HepG2 (cell line): Measurements from ENCODE around the gene PDLIM5. TPM values are rescaled to one million over a fixed set of nuclear protein-coding genes. Genes with fewer than 3 reads are reported as not detected.

Experiments
- ATAC-seq: fragments of 200-7000 bp; cut with Tn5 transposase; 3 replicates; pipeline ENCODE4 v1.9.1; 2020; ENCODE audit warnings: mild to moderate bottlenecking, moderate library complexity
- BruUV-seq: library from RNA; stranded (reverse); fragments of 400-500 nt; replicated peaks from 2 replicates; lab custom pipeline; 2021; lab: Mats Ljungman, UMichigan
- CTCF ChIA-PET: fragments of 300-600 bp; formaldehyde crosslinking; extraction: SDS; loops from one replicate; lab custom pipeline; 2021; ENCODE audit warnings: low total read pairs, inconsistent platforms, low intra/inter-chr PET ratio; lab: Yijun Ruan, JAX
- POLR2A ChIA-PET: fragments of 350-600 bp; sonication (Branson Sonifier 250); formaldehyde crosslinking; loops from one replicate; lab custom pipeline; 2020; ENCODE audit warnings: antibody characterized with exemption, inconsistent platforms; lab: Yijun Ruan, JAX
- DNase-seq: peaks from one replicate; pipeline ENCODE4 v3.0.0-alpha.2; 2015; ENCODE audit warnings: low spot score
- FAIRE-seq: peaks from 3 replicates; lab custom pipeline; 2011; peaks lifted over from hg19 to GRCh38; lab: Jason Lieb, UNC
- H2AFZ ChIP-seq: one replicate; pipeline ENCODE4 v1.6.1; 2011; ENCODE audit warnings: low read length, inconsistent platforms
- H3K27ac ChIP-seq: fragments of 300-600 bp; 3 replicates; pipeline ENCODE4 v1.8.0; 2011; ENCODE audit warnings: mixed run types, mild to moderate bottlenecking, mixed read lengths, low read length, inconsistent platforms; ENCODE audit not compliant: insufficient read depth; ENCODE audit errors: extremely low read length
- H3K27me3 ChIP-seq, 2 experiments: fragments of 200-600 bp in 1 of 2; 2 replicates in 1 of 2; 3 replicates in 1 of 2; pipeline versions ENCODE4 v1.6.0 to v1.8.0; 2011; ENCODE audit warnings: low read length in 2 of 2, mild to moderate bottlenecking in 2 of 2, moderate library complexity in 2 of 2, inconsistent platforms in 1 of 2; ENCODE audit not compliant: insufficient read depth in 2 of 2, control insufficient read depth in 1 of 2
- H3K36me3 ChIP-seq, 2 experiments: fragments of 200-600 bp in 1 of 2; replicated peaks in 1 of 2; 2 replicates in 1 of 2; 3 replicates in 1 of 2; pipeline versions ENCODE4 v1.5.1 to v1.8.0; 2011; ENCODE audit warnings: low read length in 2 of 2, inconsistent platforms in 1 of 2; ENCODE audit not compliant: insufficient read depth in 2 of 2, control insufficient read depth in 1 of 2
- H3K4me1 ChIP-seq: 2 replicates; pipeline ENCODE4 v1.5.1; 2012; ENCODE audit warnings: low read length, inconsistent platforms; ENCODE audit not compliant: insufficient read depth
- H3K4me2 ChIP-seq: 2 replicates; pipeline ENCODE4 v1.6.0; 2011; ENCODE audit warnings: low read depth, low read length, inconsistent platforms
- H3K4me3 ChIP-seq, 3 experiments: fragments of 200-600 bp in 1 of 3; sonication (generic), shearing (Covaris generic) in 1 of 3; replicated peaks in 1 of 3; 2 replicates each; pipeline ENCODE4 v1.5.1; 2011 to 2016; ENCODE audit warnings: low read length in 3 of 3, inconsistent platforms in 2 of 3, low read depth in 2 of 3, mild to moderate bottlenecking in 2 of 3, control low read depth in 1 of 3, mixed read lengths in 1 of 3; ENCODE audit not compliant: insufficient read depth in 1 of 3
- H3K79me2 ChIP-seq: one replicate; pipeline ENCODE4 v1.6.1; 2011; ENCODE audit warnings: low read length, inconsistent platforms; ENCODE audit not compliant: insufficient read depth
- H3K9ac ChIP-seq: 2 replicates; pipeline ENCODE4 v1.6.0; 2011; ENCODE audit warnings: mild to moderate bottlenecking, low read depth, low read length, inconsistent platforms; ENCODE audit not compliant: insufficient read depth
- H3K9me3 ChIP-seq: 2 replicates; pipeline ENCODE4 v1.5.1; 2012; ENCODE audit warnings: mild to moderate bottlenecking, low read length
- H4K20me1 ChIP-seq: 2 replicates; pipeline ENCODE4 v1.6.0; 2011; ENCODE audit warnings: inconsistent platforms, mild to moderate bottlenecking, low read length, moderate library complexity; ENCODE audit not compliant: insufficient read depth
- THAP9 ChIP-seq: sonication (generic); formaldehyde crosslinking; IDR thresholded peaks from 2 replicates; pipeline ENCODE4; 2020; ENCODE audit warnings: missing genetic modification reagents, mild to moderate bottlenecking, borderline replicate concordance
- ZC3H13 ChIP-seq: sonication (generic); formaldehyde crosslinking; IDR thresholded peaks from 2 replicates; pipeline ENCODE4 v1.8.1; 2023; ENCODE audit warnings: mild to moderate bottlenecking, missing genetic modification reagents, moderate library complexity
- ZNF30 ChIP-seq: sonication (generic); formaldehyde crosslinking; IDR thresholded peaks from 2 replicates; pipeline ENCODE4 v1.5.0; 2020; ENCODE audit warnings: mild to moderate bottlenecking, missing genetic modification reagents
- ZNF546 ChIP-seq: sonication (generic); formaldehyde crosslinking; conservative IDR thresholded peaks from 2 replicates; pipeline ENCODE4 v1.8.1; 2023; ENCODE audit warnings: mild to moderate bottlenecking, missing genetic modification reagents
- ZNF660 ChIP-seq: sonication (generic); formaldehyde crosslinking; IDR thresholded peaks from 2 replicates; pipeline ENCODE4 v1.5.1; 2020; ENCODE audit warnings: mild to moderate bottlenecking, low read depth, missing genetic modification reagents, borderline replicate concordance
- in situ Hi-C: cut with HindIII; loops from 2 replicates; pipeline ENCODE4 v1.10.0; 2017; ENCODE audit warnings: low pct_unique_long_range_greater_than_20kb; ENCODE audit not compliant: extremely low pct_ligation_motif_present
- intact Hi-C: fragments of 100-400 bp; cut with micrococcal nuclease; formaldehyde crosslinking; loops from one replicate; pipeline ENCODE4 v1.10.0; 2022; ENCODE audit not compliant: unreplicated experiment
- polyA plus RNA-seq, 8 experiments: library from polyadenylated mRNA; depleted of rRNA in 3 of 8; stranded (reverse) in 7 of 8; unstranded in 1 of 8; fragments of >200 nt; fragmentation: Illumina TruSeq in 4 of 8; extraction: Trizol in 4 of 8; gene quantifications; 2 replicates each; pipeline versions ENCODE4 v1.2.1 to v1.2.3, GENCODE V29; 2011 to 2016; ENCODE audit warnings: low read depth in 4 of 8, missing spikeins in 1 of 8, mixed read lengths in 1 of 8; ENCODE audit not compliant: insufficient read depth in 1 of 8
- total RNA-seq, 5 experiments: library from RNA; depleted of rRNA; stranded (reverse); fragments of >200 nt; fragmentation: Illumina TruSeq; extraction: Trizol; gene quantifications; 2 replicates each; pipeline ENCODE4 v1.2.3, GENCODE V29; 2016; ENCODE audit warnings: low read depth in 1 of 5

PDLIM5 gene
- total and polyA plus RNA-seq, 2 of the 13 experiments (the other 11 are each of a cell fraction or from before 2014, with no cell fraction given), result 52.8 to 119 TPM

DNA sequence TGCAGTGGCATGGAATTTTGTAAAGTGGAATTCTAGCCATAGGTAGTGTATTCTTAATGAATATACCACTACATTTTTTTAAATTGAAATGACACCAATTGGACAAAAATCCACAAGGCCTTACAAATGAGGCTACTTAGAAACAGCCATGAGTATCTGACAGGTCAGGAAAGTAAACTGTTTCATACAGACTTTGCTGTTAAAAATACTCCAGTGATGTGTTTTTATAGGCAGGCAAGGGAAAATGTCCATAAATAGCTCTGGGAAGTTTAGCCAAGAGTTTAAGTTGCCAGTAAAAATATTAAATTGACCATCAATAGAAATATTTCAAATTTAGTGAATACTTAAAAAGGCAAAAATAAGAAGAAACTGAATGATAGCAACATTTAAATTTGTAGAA, 41.8 kb upstream of the PDLIM5 start:
- FAIRE-seq (no peak), DNase-seq (no peak), ATAC-seq (no peak)
- H3K9me3 ChIP-seq, result no peaks in the 10 kb centered on the region
- no peak overlapping the region for H3K4me3 ChIP-seq
- no peaks in the 10 kb centered on the region for H4K20me1 ChIP-seq
- H3K27ac ChIP-seq, result no peak overlapping the region
- no peak overlapping the region for H3K9ac ChIP-seq
- POLR2A ChIA-PET, result interaction anchor here (1.2 to 10.1 kb wide), 3 partner anchors 19 to 43 kb away, joined by 3 to 94 read pairs (median 13); partner anchors contain the start of gene PDLIM5
- no peaks in the 10 kb centered on the region for H3K27me3 ChIP-seq
- no peak overlapping the region for H3K4me2 ChIP-seq
- H3K4me1 ChIP-seq, result peaks cover 57% of the 10 kb centered on the region
- H3K79me2 ChIP-seq, result no peaks in the 10 kb centered on the region
- CTCF ChIA-PET, result no interaction called here
- intact Hi-C loops (no loop called here), in situ Hi-C loops (loop anchor here (5.0 kb wide), 2 partner anchors 42 to 187 kb away; partner anchors contain the start of gene PDLIM5)
- BruUV-seq, result no TSS peak
- no peaks in the 10 kb centered on the region for H3K36me3 ChIP-seq
- TF ChIP-seq THAP9 (CRISPR knock-in tag), result no peak
- no peak for TF ChIP-seq ZNF660
- TF ChIP-seq ZC3H13, result no peak
- no peak for TF ChIP-seq ZNF30
- TF ChIP-seq ZNF546 (CRISPR knock-in tag), result no peak
- no peak overlapping the region for H2AFZ ChIP-seq
